Nephron progenitor cell (in vitro differentiated cells): Measurements from ENCODE around the gene MAGEA11.

ENCODE experiments used
- DNase-seq: peaks from one replicate; pipeline ENCODE4 v3.0.0; 2021
- H3K27ac Mint-ChIP-seq: 2 replicates; pipeline ENCODE4 v1.8.0; 2021; ENCODE audit warnings: mild to moderate bottlenecking, moderate library complexity, mixed read lengths
- H3K27me3 Mint-ChIP-seq: 2 replicates; pipeline ENCODE4 v1.8.0; 2021; ENCODE audit warnings: mild to moderate bottlenecking, low read depth, mixed read lengths; ENCODE audit not compliant: poor library complexity
- H3K36me3 Mint-ChIP-seq: 2 replicates; pipeline ENCODE4 v1.8.0; 2021; ENCODE audit warnings: low read depth, mixed read lengths
- H3K4me1 Mint-ChIP-seq: 2 replicates; pipeline ENCODE4 v1.8.0; 2021; ENCODE audit warnings: mixed read lengths
- H3K4me3 Mint-ChIP-seq: 2 replicates; pipeline ENCODE4 v1.8.0; 2021; ENCODE audit warnings: mild to moderate bottlenecking, moderate library complexity, mixed read lengths
- H3K9me3 Mint-ChIP-seq: 2 replicates; pipeline ENCODE4 v1.8.0; 2021; ENCODE audit warnings: mild to moderate bottlenecking, moderate library complexity, mixed read lengths
- TF ChIP-seq, protein P1 (sequence below): fragments of 200-600 bp; sonication (generic); IDR thresholded peaks from 2 replicates; pipeline ENCODE4 v1.5.0; 2021; ENCODE audit warnings: antibody characterized with exemption

MAGEA11 gene

DNA sequence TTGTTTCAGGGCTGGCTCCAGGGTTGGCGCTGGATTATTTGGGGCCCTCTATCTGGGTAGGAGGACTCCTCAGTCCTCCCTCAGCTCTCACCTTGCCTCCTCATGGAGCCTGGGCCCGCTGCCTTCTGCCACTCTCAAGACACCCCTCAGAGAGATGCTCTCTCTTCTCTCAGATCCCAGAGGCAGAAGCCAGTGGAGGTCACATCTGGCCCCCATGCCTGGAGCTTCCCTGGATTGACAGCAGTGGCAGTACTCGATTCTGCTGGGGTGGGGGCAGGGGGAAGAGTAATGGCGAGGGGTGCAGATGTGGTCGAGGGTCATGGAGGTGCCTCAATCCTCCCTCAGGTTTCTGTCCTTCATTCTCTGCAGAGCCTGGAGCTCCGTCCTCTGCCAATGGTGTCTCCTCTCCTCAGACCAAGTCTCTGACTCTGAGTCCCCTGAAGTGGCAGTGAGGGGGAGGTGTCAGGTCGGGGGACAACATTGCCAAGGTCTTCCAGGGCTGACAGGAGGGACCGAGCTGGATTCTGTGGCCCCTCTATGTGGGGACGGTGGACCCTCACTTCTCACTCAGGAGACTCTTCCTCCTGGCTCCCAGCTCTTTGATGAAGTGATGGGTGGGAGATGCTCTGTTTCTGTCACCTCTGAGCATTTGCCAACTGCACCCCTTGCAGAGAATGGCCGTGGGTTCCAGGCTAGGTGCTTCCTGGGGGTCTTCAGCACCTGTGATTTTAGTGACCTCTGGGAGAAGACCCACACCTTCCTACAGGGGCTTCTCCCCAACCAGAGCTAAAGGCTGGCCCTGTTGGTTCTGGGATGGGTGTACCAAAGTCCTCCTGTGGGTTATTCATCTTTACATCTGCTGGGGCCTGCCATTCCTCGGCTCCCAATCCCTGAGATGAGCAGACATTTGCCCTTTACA, 51.1 kb downstream of the MAGEA11 start:
- peaks cover 60% of the 10 kb centered on the region for H3K9me3 Mint-ChIP-seq
- no peaks in the 10 kb centered on the region for H3K4me1 Mint-ChIP-seq
- H3K4me3 Mint-ChIP-seq, result no peak overlapping the region
- H3K27me3 Mint-ChIP-seq, result peaks cover 8% of the 10 kb centered on the region
- no peak overlapping the region for H3K27ac Mint-ChIP-seq
- TF ChIP-seq, protein P1, sequence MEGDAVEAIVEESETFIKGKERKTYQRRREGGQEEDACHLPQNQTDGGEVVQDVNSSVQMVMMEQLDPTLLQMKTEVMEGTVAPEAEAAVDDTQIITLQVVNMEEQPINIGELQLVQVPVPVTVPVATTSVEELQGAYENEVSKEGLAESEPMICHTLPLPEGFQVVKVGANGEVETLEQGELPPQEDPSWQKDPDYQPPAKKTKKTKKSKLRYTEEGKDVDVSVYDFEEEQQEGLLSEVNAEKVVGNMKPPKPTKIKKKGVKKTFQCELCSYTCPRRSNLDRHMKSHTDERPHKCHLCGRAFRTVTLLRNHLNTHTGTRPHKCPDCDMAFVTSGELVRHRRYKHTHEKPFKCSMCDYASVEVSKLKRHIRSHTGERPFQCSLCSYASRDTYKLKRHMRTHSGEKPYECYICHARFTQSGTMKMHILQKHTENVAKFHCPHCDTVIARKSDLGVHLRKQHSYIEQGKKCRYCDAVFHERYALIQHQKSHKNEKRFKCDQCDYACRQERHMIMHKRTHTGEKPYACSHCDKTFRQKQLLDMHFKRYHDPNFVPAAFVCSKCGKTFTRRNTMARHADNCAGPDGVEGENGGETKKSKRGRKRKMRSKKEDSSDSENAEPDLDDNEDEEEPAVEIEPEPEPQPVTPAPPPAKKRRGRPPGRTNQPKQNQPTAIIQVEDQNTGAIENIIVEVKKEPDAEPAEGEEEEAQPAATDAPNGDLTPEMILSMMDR, result no peak
- no peaks in the 10 kb centered on the region for H3K36me3 Mint-ChIP-seq
- no peak for DNase-seq
